Stimulated activated CD8-positive, alpha-beta memory T cell treated with anti-CD3 and anti-CD28 coated beads, Interleukin-12 subunit alpha, Interleukin-12 subunit beta, amount 100 ng/mL, for 1 hour (primary cell): ENCODE measurements around the gene USP47.

Experiments
- DNase-seq: peaks from one replicate; pipeline ENCODE4 v3.0.0-alpha.2; 2020; ENCODE audit warnings: low read depth

The USP47 gene

GRCh38 chr11:11982461-11982860 is 140.7 kb downstream of the USP47 start:
- DNase-seq: no peak

- DNase-seq: no peak
Observed at GRCh38 chr11:11982975-11983374, 141.2 kb downstream of the USP47 start.

- no peak for DNase-seq
Observed at GRCh38 chr11:11983427-11983826, 141.7 kb downstream of the USP47 start.

GRCh38 chr11:11984563-11984962 is 142.8 kb downstream of the USP47 start:
- DNase-seq: no peak

GRCh38 chr11:11985016-11985715 is 143.4 kb downstream of the USP47 start:
- no peak for DNase-seq

GRCh38 chr11:11985954-11986949 is 144.5 kb downstream of the USP47 start:
- DNase-seq: no peak

GRCh38 chr11:11987503-11988022 is 145.8 kb downstream of the USP47 start:
- DNase-seq: no peak

- DNase-seq: no peak
Observed at GRCh38 chr11:11988099-11988651, 146.4 kb downstream of the USP47 start.

- DNase-seq: no peak
Observed at GRCh38 chr11:11988681-11989261, 147.0 kb downstream of the USP47 start.

- DNase-seq: no peak
Observed at GRCh38 chr11:11989774-11990744, 148.3 kb downstream of the USP47 start.

GRCh38 chr11:11992257-11993212 is 150.8 kb downstream of the USP47 start:
- DNase-seq: no peak

GRCh38 chr11:11993839-11994238 is 152.1 kb downstream of the USP47 start:
- DNase-seq: no peak

- DNase-seq: no peak
Observed at GRCh38 chr11:11995601-11996000, 153.8 kb downstream of the USP47 start.

GRCh38 chr11:11996321-11997048 is 154.7 kb downstream of the USP47 start:
- no peak for DNase-seq

GRCh38 chr11:11997049-11997322 is 155.2 kb downstream of the USP47 start:
- no peak for DNase-seq

GRCh38 chr11:11998091-11998781 is 156.5 kb downstream of the USP47 start:
- no peak for DNase-seq

GRCh38 chr11:12001186-12001585 is 159.4 kb downstream of the USP47 start:
- no peak for DNase-seq

- no peak for DNase-seq
Observed at GRCh38 chr11:12003336-12003735, 161.6 kb downstream of the USP47 start.

- DNase-seq: no peak
Observed at GRCh38 chr11:12003815-12004214, 162.0 kb downstream of the USP47 start.
